GM12878 (cell line): ENCODE results near the gene DAPK2. TPM values are rescaled to one million over a fixed set of nuclear protein-coding genes. Genes with fewer than 3 reads are reported as not detected.

Experiments used
- ATAC-seq: fragments of 200-7000 bp; cut with Tn5 transposase; 3 replicates; pipeline ENCODE4 v1.9.1; 2020; ENCODE audit warnings: mild to moderate bottlenecking, moderate library complexity
- BruUV-seq: library from RNA; stranded (reverse); fragments of 400-500 nt; replicated peaks from 2 replicates; lab custom pipeline; 2021; lab: Mats Ljungman, UMichigan
- CTCF ChIA-PET: fragments of 300-600 bp; sonication (Branson Sonifier 250); formaldehyde crosslinking; extraction: SDS; loops from one replicate; lab custom pipeline; 2021; ENCODE audit warnings: inconsistent platforms; lab: Yijun Ruan, JAX
- POLR2A ChIA-PET: fragments of 350-600 bp; formaldehyde crosslinking; extraction: SDS; loops from one replicate; lab custom pipeline; 2021; ENCODE audit warnings: inconsistent platforms; lab: Charles Lee
- RAD21 ChIA-PET: fragments of 300-600 bp; sonication (Branson Sonifier 250); formaldehyde crosslinking; loops from one replicate; lab custom pipeline; 2023; ENCODE audit warnings: antibody characterized with exemption; ENCODE audit not compliant: unreplicated experiment; lab: Charles Lee
- SMC1A ChIA-PET: fragments of 300-600 bp; sonication (Branson Sonifier 250); formaldehyde crosslinking; loops from one replicate; lab custom pipeline; 2023; ENCODE audit not compliant: unreplicated experiment, uncharacterized antibody; lab: Charles Lee
- DNase-seq: peaks from one replicate; pipeline ENCODE4 v3.0.0-alpha.2; 2011; ENCODE audit warnings: low read depth, low spot score
- FAIRE-seq: peaks from 3 replicates; lab custom pipeline; 2011; peaks lifted over from hg19 to GRCh38; lab: Jason Lieb, UNC
- H2AFZ ChIP-seq: 2 replicates; pipeline ENCODE4 v1.6.0; 2011; ENCODE audit warnings: low read depth, low read length, control low read depth; ENCODE audit not compliant: control insufficient read depth
- H3K27ac ChIP-seq: 2 replicates; pipeline ENCODE4 v1.5.1; 2011; ENCODE audit warnings: control low read depth; ENCODE audit not compliant: control insufficient read depth, insufficient read depth
- H3K27me3 ChIP-seq, 2 experiments: replicated peaks in 1 of 2; 2 replicates each; pipeline versions ENCODE4 v1.6.0 to v1.6.1; 2011; ENCODE audit warnings: low read length in 1 of 2; ENCODE audit not compliant: control insufficient read depth in 2 of 2, insufficient read depth in 2 of 2
- H3K36me3 ChIP-seq, 2 experiments: 2 replicates each; pipeline ENCODE4 v1.5.1; 2011; ENCODE audit warnings: low read length in 1 of 2; ENCODE audit not compliant: control insufficient read depth in 2 of 2, insufficient read depth in 2 of 2
- H3K4me1 ChIP-seq: 2 replicates; pipeline ENCODE4 v1.6.1; 2011; ENCODE audit warnings: mild to moderate bottlenecking, low read length, moderate library complexity, mixed read lengths; ENCODE audit not compliant: control insufficient read depth, insufficient read depth
- H3K4me2 ChIP-seq: 2 replicates; pipeline ENCODE4 v1.6.0; 2011; ENCODE audit warnings: control low read depth; ENCODE audit not compliant: control insufficient read depth, insufficient read depth
- H3K4me3 ChIP-seq: fragments of 200-600 bp; sonication (generic); 2 replicates; pipeline ENCODE4 v1.5.1; 2016
- H3K79me2 ChIP-seq: 2 replicates; pipeline ENCODE4 v1.6.0; 2011; ENCODE audit warnings: low read length; ENCODE audit not compliant: control insufficient read depth, insufficient read depth
- H3K9ac ChIP-seq: 2 replicates; pipeline ENCODE4 v1.8.0; 2011; ENCODE audit warnings: low read length, control low read depth, mixed read lengths; ENCODE audit not compliant: control insufficient read depth, insufficient read depth
- H3K9me3 ChIP-seq: replicated peaks from 3 replicates; pipeline ENCODE4 v1.5.1; 2011; ENCODE audit warnings: mild to moderate bottlenecking, low read length; ENCODE audit not compliant: control insufficient read depth, insufficient read depth
- H4K20me1 ChIP-seq: 2 replicates; pipeline ENCODE4 v1.6.0; 2011; ENCODE audit not compliant: control insufficient read depth, insufficient read depth
- BMI1 ChIP-seq: fragments of 450-650 bp; IDR thresholded peaks from 2 replicates; pipeline ENCODE4 v1.6.1; 2016; ENCODE audit warnings: mild to moderate bottlenecking, moderate library complexity, borderline replicate concordance
- CBFB ChIP-seq: IDR thresholded peaks from 2 replicates; pipeline ENCODE4 v1.6.1; 2016; ENCODE audit warnings: antibody characterized with exemption, low read depth
- ETV6 ChIP-seq, 2 experiments: fragments of 450-650 bp in 1 of 2; IDR thresholded peaks in 1 of 2; conservative IDR thresholded peaks in 1 of 2; 2 replicates each; pipeline ENCODE4 v1.6.1; 2014; ENCODE audit warnings: antibody characterized with exemption in 1 of 2, borderline replicate concordance in 1 of 2, low read depth in 1 of 2, mild to moderate bottlenecking in 1 of 2, moderate library complexity in 1 of 2
- MTA2 ChIP-seq: fragments of 450-650 bp; IDR thresholded peaks from 2 replicates; pipeline ENCODE4 v1.6.1; 2016; ENCODE audit warnings: low read depth, mild to moderate bottlenecking, moderate library complexity
- RCOR1 ChIP-seq: conservative IDR thresholded peaks from 2 replicates; pipeline ENCODE4 v1.6.1; 2012; ENCODE audit warnings: low read depth, low read length, improper control_type of control experiment
- SIN3A ChIP-seq: IDR thresholded peaks from 2 replicates; pipeline ENCODE4 v1.6.1; 2012; ENCODE audit warnings: low read depth, low read length, improper control_type of control experiment
- SIX5 ChIP-seq: IDR thresholded peaks from 2 replicates; pipeline ENCODE4 v1.6.1; 2011; ENCODE audit warnings: mild to moderate bottlenecking, low read depth, low read length, moderate library complexity; ENCODE audit not compliant: severe bottlenecking
- SKIL ChIP-seq: fragments of 450-650 bp; IDR thresholded peaks from 2 replicates; pipeline ENCODE4 v1.6.1; 2017; ENCODE audit warnings: mild to moderate bottlenecking, low read depth, inconsistent platforms; ENCODE audit not compliant: poor library complexity, severe bottlenecking
- SMAD1 ChIP-seq: fragments of 450-650 bp; IDR thresholded peaks from 2 replicates; pipeline ENCODE4 v1.6.1; 2018; ENCODE audit warnings: mild to moderate bottlenecking, low read depth; ENCODE audit not compliant: partially characterized antibody
- SUPT20H ChIP-seq: IDR thresholded peaks from 2 replicates; pipeline ENCODE4 v1.6.1; 2011; ENCODE audit warnings: low read depth, mild to moderate bottlenecking, low read length, moderate library complexity, borderline replicate concordance; ENCODE audit not compliant: control insufficient read depth
- TAF1 ChIP-seq: IDR thresholded peaks from 2 replicates; pipeline ENCODE4 v1.6.1; 2011; ENCODE audit warnings: mild to moderate bottlenecking, low read depth, low read length, borderline replicate concordance
- WGBS: methylation state at CpG from one replicate; pipeline ENCODE4 v1.1.6; 2016; ENCODE audit warnings: low lambda C conversion rate; ENCODE audit not compliant: insufficient replicate concordance, insufficient coverage; ENCODE audit errors: missing lambda C conversion rate; 5-methylcytosine and 5-hydroxymethylcytosine counted together
- in situ Hi-C: fragments of 300-500 bp; cut with MboI; formaldehyde crosslinking; loops from 9 replicates; pipeline ENCODE4 v1.14.3; 2018; ENCODE audit warnings: mixed read lengths
- intact Hi-C: fragments of 100-400 bp; cut with micrococcal nuclease; formaldehyde crosslinking; loops from one replicate; pipeline ENCODE4 v1.14.2; 2022; ENCODE audit not compliant: unreplicated experiment
- polyA plus RNA-seq, 11 experiments: library from polyadenylated mRNA; depleted of rRNA in 4 of 11; unstranded in 6 of 11; stranded (reverse) in 5 of 11; fragments of >200 nt; fragmentation: Nextera tagmentation in 4 of 11; fragmentation: Illumina TruSeq in 1 of 11; extraction: Ambion mirVana in 4 of 11; extraction: Trizol in 1 of 11; gene quantifications; 1 replicate in 1 of 11; 2 replicates in 10 of 11; pipeline versions ENCODE4 v1.2.1 to v1.2.3, GENCODE V29; 2011 to 2016; ENCODE audit warnings: inconsistent platforms in 2 of 11, missing spikeins in 2 of 11, low read depth in 1 of 11
- total RNA-seq, 4 experiments: library from RNA; depleted of rRNA in 3 of 4; stranded (reverse); fragments of >200 nt in 3 of 4; fragmentation: Illumina TruSeq in 1 of 4; extraction: Trizol in 1 of 4; gene quantifications; 2 replicates each; pipeline versions ENCODE4 v1.2.1 to v1.2.3, GENCODE V29; 2013 to 2021
- TF ChIP-seq, protein P1 (sequence below): fragments of 450-650 bp; IDR thresholded peaks from 2 replicates; pipeline ENCODE4 v1.6.1; 2017; ENCODE audit warnings: mild to moderate bottlenecking, moderate library complexity
- TF ChIP-seq, protein P2 (sequence below): IDR thresholded peaks from 2 replicates; pipeline ENCODE4 v1.6.1; 2011; ENCODE audit warnings: borderline replicate concordance, low read depth, mild to moderate bottlenecking, moderate library complexity, mixed read lengths, low read length; ENCODE audit not compliant: insufficient read depth; ENCODE audit errors: extremely low read length
- TF ChIP-seq, protein P3 (sequence below): IDR thresholded peaks from 2 replicates; pipeline ENCODE4 v1.6.1; 2011; ENCODE audit warnings: low read depth, low read length, improper control_type of control experiment, borderline replicate concordance

The DAPK2 gene
- total and polyA plus RNA-seq, 10 of the 15 experiments (the other 5 are each of a cell fraction or from before 2014, with no cell fraction given), result 0.69 to 8.4 (median 4.1) TPM

DNA sequence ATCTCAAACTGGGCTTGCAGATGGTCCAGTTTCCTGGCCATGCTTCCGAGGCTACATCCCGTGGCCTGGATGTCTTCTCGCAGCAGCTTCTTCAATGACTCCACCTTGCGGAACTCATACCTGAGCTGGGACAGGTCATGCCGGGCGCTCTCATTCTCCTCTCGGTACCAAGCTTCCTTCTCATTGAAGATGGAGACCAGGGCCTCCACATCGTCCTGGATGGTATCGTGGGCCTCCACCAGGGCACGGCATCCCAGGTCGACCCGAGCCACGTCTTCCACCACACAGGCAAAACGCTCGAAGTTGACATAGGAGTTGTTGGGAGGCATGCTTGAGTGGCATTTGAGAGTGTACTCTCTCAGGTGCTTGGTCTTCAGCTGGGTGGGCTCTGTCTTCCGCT, 123.4 kb downstream of the DAPK2 start:
- SMC1A ChIA-PET, result interaction anchor here (0.6 to 1.7 kb wide), 3 partner anchors 21 to 73 kb away, joined by 3 to 4 read pairs (median 3); no protein-coding TSS in a partner anchor
- in situ Hi-C loops (no loop called here), intact Hi-C loops (no loop called here)
- no peaks in the 10 kb centered on the region for H3K9me3 ChIP-seq
- no peak for ATAC-seq
- H3K4me1 ChIP-seq, result peaks cover 27% of the 10 kb centered on the region
- H2AFZ ChIP-seq, result no peak overlapping the region
- 95% methylated on average over 15 of the region's 16 CpGs for WGBS
- no peaks in the 10 kb centered on the region for H3K27me3 ChIP-seq
- H3K4me2 ChIP-seq, result no peak overlapping the region
- no peak for TF ChIP-seq SIN3A
- TF ChIP-seq SKIL, result no peak
- TF ChIP-seq, protein P1, sequence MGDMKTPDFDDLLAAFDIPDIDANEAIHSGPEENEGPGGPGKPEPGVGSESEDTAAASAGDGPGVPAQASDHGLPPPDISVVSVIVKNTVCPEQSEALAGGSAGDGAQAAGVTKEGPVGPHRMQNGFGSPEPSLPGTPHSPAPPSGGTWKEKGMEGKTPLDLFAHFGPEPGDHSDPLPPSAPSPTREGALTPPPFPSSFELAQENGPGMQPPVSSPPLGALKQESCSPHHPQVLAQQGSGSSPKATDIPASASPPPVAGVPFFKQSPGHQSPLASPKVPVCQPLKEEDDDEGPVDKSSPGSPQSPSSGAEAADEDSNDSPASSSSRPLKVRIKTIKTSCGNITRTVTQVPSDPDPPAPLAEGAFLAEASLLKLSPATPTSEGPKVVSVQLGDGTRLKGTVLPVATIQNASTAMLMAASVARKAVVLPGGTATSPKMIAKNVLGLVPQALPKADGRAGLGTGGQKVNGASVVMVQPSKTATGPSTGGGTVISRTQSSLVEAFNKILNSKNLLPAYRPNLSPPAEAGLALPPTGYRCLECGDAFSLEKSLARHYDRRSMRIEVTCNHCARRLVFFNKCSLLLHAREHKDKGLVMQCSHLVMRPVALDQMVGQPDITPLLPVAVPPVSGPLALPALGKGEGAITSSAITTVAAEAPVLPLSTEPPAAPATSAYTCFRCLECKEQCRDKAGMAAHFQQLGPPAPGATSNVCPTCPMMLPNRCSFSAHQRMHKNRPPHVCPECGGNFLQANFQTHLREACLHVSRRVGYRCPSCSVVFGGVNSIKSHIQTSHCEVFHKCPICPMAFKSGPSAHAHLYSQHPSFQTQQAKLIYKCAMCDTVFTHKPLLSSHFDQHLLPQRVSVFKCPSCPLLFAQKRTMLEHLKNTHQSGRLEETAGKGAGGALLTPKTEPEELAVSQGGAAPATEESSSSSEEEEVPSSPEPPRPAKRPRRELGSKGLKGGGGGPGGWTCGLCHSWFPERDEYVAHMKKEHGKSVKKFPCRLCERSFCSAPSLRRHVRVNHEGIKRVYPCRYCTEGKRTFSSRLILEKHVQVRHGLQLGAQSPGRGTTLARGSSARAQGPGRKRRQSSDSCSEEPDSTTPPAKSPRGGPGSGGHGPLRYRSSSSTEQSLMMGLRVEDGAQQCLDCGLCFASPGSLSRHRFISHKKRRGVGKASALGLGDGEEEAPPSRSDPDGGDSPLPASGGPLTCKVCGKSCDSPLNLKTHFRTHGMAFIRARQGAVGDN, result no peak
- no peak for TF ChIP-seq MTA2
- TF ChIP-seq, protein P2, sequence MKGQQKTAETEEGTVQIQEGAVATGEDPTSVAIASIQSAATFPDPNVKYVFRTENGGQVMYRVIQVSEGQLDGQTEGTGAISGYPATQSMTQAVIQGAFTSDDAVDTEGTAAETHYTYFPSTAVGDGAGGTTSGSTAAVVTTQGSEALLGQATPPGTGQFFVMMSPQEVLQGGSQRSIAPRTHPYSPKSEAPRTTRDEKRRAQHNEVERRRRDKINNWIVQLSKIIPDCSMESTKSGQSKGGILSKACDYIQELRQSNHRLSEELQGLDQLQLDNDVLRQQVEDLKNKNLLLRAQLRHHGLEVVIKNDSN, result no peak
- no peak for TF ChIP-seq RCOR1
- TF ChIP-seq SMAD1, result no peak
- TF ChIP-seq SUPT20H, result no peak
- TF ChIP-seq SIX5, result no peak
- TF ChIP-seq ETV6 (conservative IDR thresholded peaks at IDR 0.05 in 1 of 2, IDR thresholded peaks at IDR 0.05 in 1 of 2; ENCODE audit: borderline replicate concordance in 1 of 2, low read depth in 1 of 2), result no peak
- TF ChIP-seq CBFB, result no peak
- TF ChIP-seq, protein P3, sequence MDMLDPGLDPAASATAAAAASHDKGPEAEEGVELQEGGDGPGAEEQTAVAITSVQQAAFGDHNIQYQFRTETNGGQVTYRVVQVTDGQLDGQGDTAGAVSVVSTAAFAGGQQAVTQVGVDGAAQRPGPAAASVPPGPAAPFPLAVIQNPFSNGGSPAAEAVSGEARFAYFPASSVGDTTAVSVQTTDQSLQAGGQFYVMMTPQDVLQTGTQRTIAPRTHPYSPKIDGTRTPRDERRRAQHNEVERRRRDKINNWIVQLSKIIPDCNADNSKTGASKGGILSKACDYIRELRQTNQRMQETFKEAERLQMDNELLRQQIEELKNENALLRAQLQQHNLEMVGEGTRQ, result no peak
- TF ChIP-seq BMI1, result no peak
- TF ChIP-seq TAF1, result no peak
- POLR2A ChIA-PET, result interaction anchor here (0.5 kb wide), 1 partner anchor 10 kb away, joined by 4 read pairs; no protein-coding TSS in a partner anchor
- DNase-seq, result no peak
- no peaks in the 10 kb centered on the region for H3K79me2 ChIP-seq
- BruUV-seq, result no TSS peak
- H3K4me3 ChIP-seq, result no peak overlapping the region
- no peaks in the 10 kb centered on the region for H4K20me1 ChIP-seq
- CTCF ChIA-PET, result interaction anchor here (1.3 kb wide), 1 partner anchor 19 kb away, joined by 4 read pairs; no protein-coding TSS in a partner anchor
- no peak overlapping the region for H3K27ac ChIP-seq
- H3K9ac ChIP-seq, result no peak overlapping the region
- FAIRE-seq, result no peak
- RAD21 ChIA-PET, result interaction anchor here (1.1 kb wide), 1 partner anchor 60 kb away, joined by 3 read pairs; no protein-coding TSS in a partner anchor
- H3K36me3 ChIP-seq, result peaks cover 0 to 3% of the 10 kb centered on the region in 2 experiments; a peak in 2 of 4 replicates
